H1 (cell line): ENCODE results near the gene RXFP4. TPM values are rescaled to one million over a fixed set of nuclear protein-coding genes. Genes with fewer than 3 reads are reported as not detected.

Source experiments
- CTCF ChIA-PET: fragments of 300-600 bp; sonication (Branson Sonifier 250); formaldehyde crosslinking; loops from one replicate; lab custom pipeline; 2021; ENCODE audit not compliant: partially characterized antibody; lab: Charles Lee
- POLR2A ChIA-PET: fragments of 300-600 bp; sonication (Branson Sonifier 250); formaldehyde crosslinking; loops from one replicate; lab custom pipeline; 2021; ENCODE audit warnings: inconsistent platforms; ENCODE audit not compliant: partially characterized antibody; lab: Charles Lee
- DNase-seq, 2 experiments: peaks; one replicate each; pipeline versions ENCODE4 v3.0.0 to v3.0.0-alpha.2; 2010 to 2022; ENCODE audit warnings: low spot score in 2 of 2, low read depth in 1 of 2, mixed read lengths in 1 of 2
- FAIRE-seq: peaks from 2 replicates; lab custom pipeline; 2011; peaks lifted over from hg19 to GRCh38; lab: Jason Lieb, UNC
- H2AFZ ChIP-seq: 2 replicates; pipeline ENCODE4 v1.8.1; 2012; ENCODE audit warnings: low read length, inconsistent platforms
- H2AK5ac ChIP-seq: 2 replicates; pipeline ENCODE4 v1.6.1; 2013; ENCODE audit warnings: low read depth, low read length
- H2BK120ac ChIP-seq: replicated peaks from 2 replicates; pipeline ENCODE3; 2013; ENCODE audit warnings: low read depth, low read length, inconsistent platforms
- H2BK12ac ChIP-seq: 2 replicates; pipeline ENCODE4 v1.6.1; 2013; ENCODE audit warnings: low read depth, low read length
- H2BK15ac ChIP-seq: 2 replicates; pipeline ENCODE4 v1.6.1; 2013; ENCODE audit warnings: low read length
- H2BK20ac ChIP-seq: 2 replicates; pipeline ENCODE4 v1.6.1; 2013; ENCODE audit warnings: low read length
- H2BK5ac ChIP-seq: 2 replicates; pipeline ENCODE4 v1.6.1; 2013; ENCODE audit warnings: low read depth, low read length
- H3K14ac ChIP-seq: 2 replicates; pipeline ENCODE4 v1.6.1; 2013; ENCODE audit warnings: inconsistent platforms; ENCODE audit not compliant: insufficient read length
- H3K18ac ChIP-seq: 2 replicates; pipeline ENCODE4 v1.6.1; 2013; ENCODE audit warnings: low read length; ENCODE audit errors: extremely low read depth
- H3K23ac ChIP-seq: 2 replicates; pipeline ENCODE4 v1.6.1; 2013; ENCODE audit warnings: inconsistent platforms; ENCODE audit not compliant: insufficient read length
- H3K23me2 ChIP-seq: 2 replicates; pipeline ENCODE4 v1.6.1; 2013; ENCODE audit warnings: low read depth, low read length
- H3K27ac ChIP-seq: 2 replicates; pipeline ENCODE4 v1.6.1; 2011; ENCODE audit warnings: low read depth, low read length, inconsistent platforms
- H3K27me3 ChIP-seq, 4 experiments: replicated peaks in 1 of 4; 1 replicate in 1 of 4; 2 replicates in 3 of 4; pipeline versions ENCODE4 v1.6.1 to v1.8.1; 2011 to 2013; ENCODE audit warnings: low read length in 3 of 4, mild to moderate bottlenecking in 3 of 4, inconsistent platforms in 2 of 4, mixed read lengths in 2 of 4, moderate library complexity in 1 of 4; ENCODE audit not compliant: control insufficient read depth in 3 of 4, insufficient read depth in 3 of 4; ENCODE audit errors: extremely low read depth in 1 of 4
- H3K36me3 ChIP-seq, 4 experiments: 2 replicates each; pipeline versions ENCODE4 v1.6.1 to v1.8.1; 2011 to 2013; ENCODE audit warnings: mild to moderate bottlenecking in 4 of 4, low read length in 3 of 4, moderate library complexity in 2 of 4, control low read depth in 1 of 4, inconsistent platforms in 1 of 4; ENCODE audit not compliant: insufficient read depth in 4 of 4, control insufficient read depth in 2 of 4
- H3K4ac ChIP-seq: replicated peaks from 2 replicates; pipeline ENCODE3; 2013; ENCODE audit warnings: low read length, low read depth, mixed read lengths, inconsistent platforms; ENCODE audit not compliant: insufficient read length
- H3K4me1 ChIP-seq, 4 experiments: replicated peaks in 1 of 4; 1 replicate in 1 of 4; 2 replicates in 3 of 4; pipeline versions ENCODE4 v1.6.1 to v1.8.1; 2011 to 2013; ENCODE audit warnings: low read length in 3 of 4, inconsistent platforms in 2 of 4, mixed read lengths in 1 of 4; ENCODE audit not compliant: insufficient read depth in 4 of 4, control insufficient read depth in 3 of 4
- H3K4me2 ChIP-seq, 2 experiments: 2 replicates each; pipeline versions ENCODE4 v1.6.1 to v1.8.1; 2011 to 2013; ENCODE audit warnings: low read depth in 2 of 2, low read length in 2 of 2, control low read depth in 1 of 2, inconsistent platforms in 1 of 2, mild to moderate bottlenecking in 1 of 2; ENCODE audit not compliant: insufficient read depth in 1 of 2
- H3K4me3 ChIP-seq, 4 experiments: fragments of 200-600, 300-600 bp in 1 of 4; sonication (generic), shearing (Covaris generic), sonication (Bioruptor Twin) in 1 of 4; 2 replicates each; pipeline versions ENCODE4 v1.5.1 to v1.8.1; 2011 to 2016; ENCODE audit warnings: low read length in 4 of 4, low read depth in 3 of 4, control low read depth in 2 of 4, inconsistent platforms in 2 of 4, mild to moderate bottlenecking in 2 of 4, mixed read lengths in 1 of 4, moderate library complexity in 1 of 4; ENCODE audit not compliant: insufficient read depth in 2 of 4; ENCODE audit errors: extremely low read depth in 1 of 4
- H3K56ac ChIP-seq: replicated peaks from 2 replicates; pipeline ENCODE3; 2013; ENCODE audit warnings: low read depth, mild to moderate bottlenecking, mixed read lengths, low read length, inconsistent platforms; ENCODE audit not compliant: insufficient read length
- H3K79me1 ChIP-seq: 2 replicates; pipeline ENCODE4 v1.6.1; 2013; ENCODE audit warnings: low read depth, low read length, control low read depth
- H3K79me2 ChIP-seq, 2 experiments: 2 replicates each; pipeline versions ENCODE4 v1.6.1 to v1.8.1; 2012 to 2013; ENCODE audit warnings: low read length in 2 of 2, mild to moderate bottlenecking in 2 of 2, inconsistent platforms in 1 of 2; ENCODE audit not compliant: insufficient read depth in 2 of 2, control insufficient read depth in 1 of 2
- H3K9ac ChIP-seq, 4 experiments: replicated peaks in 1 of 4; 1 replicate in 1 of 4; 2 replicates in 3 of 4; pipeline versions ENCODE4 v1.6.1 to v1.8.1; 2011 to 2013; ENCODE audit warnings: low read depth in 3 of 4, low read length in 3 of 4, control low read depth in 2 of 4, mild to moderate bottlenecking in 2 of 4, moderate library complexity in 2 of 4, inconsistent platforms in 1 of 4; ENCODE audit errors: extremely low read depth in 1 of 4
- H3K9me3 ChIP-seq, 2 experiments: 2 replicates each; pipeline versions ENCODE4 v1.6.1 to v1.8.1; 2012 to 2013; ENCODE audit warnings: mild to moderate bottlenecking in 2 of 2, moderate library complexity in 2 of 2, control low read depth in 1 of 2, inconsistent platforms in 1 of 2, low read depth in 1 of 2, low read length in 1 of 2, mixed read lengths in 1 of 2; ENCODE audit not compliant: insufficient read depth in 2 of 2
- H4K20me1 ChIP-seq, 2 experiments: replicated peaks in 1 of 2; 2 replicates each; pipeline versions ENCODE3 to v1.8.1; 2011 to 2013; ENCODE audit warnings: inconsistent platforms in 2 of 2, low read length in 2 of 2, mild to moderate bottlenecking in 1 of 2; ENCODE audit not compliant: insufficient read depth in 2 of 2, control insufficient read depth in 1 of 2
- H4K5ac ChIP-seq: 2 replicates; pipeline ENCODE4 v1.6.1; 2013; ENCODE audit warnings: low read length, low read depth, mixed read lengths, inconsistent platforms; ENCODE audit not compliant: insufficient read length
- H4K8ac ChIP-seq: 2 replicates; pipeline ENCODE4 v1.8.0; 2013; ENCODE audit warnings: mild to moderate bottlenecking, moderate library complexity, low read length, inconsistent platforms; ENCODE audit not compliant: insufficient read depth; ENCODE audit errors: extremely low read depth
- H4K91ac ChIP-seq: replicated peaks from 2 replicates; pipeline ENCODE3; 2013; ENCODE audit warnings: low read length, mixed read lengths, inconsistent platforms; ENCODE audit not compliant: insufficient read length
- BCL11A ChIP-seq, 2 experiments: IDR thresholded peaks; one replicate each; pipeline ENCODE4 v1.6.1; 2011; ENCODE audit warnings: low read depth in 2 of 2, low read length in 2 of 2, mild to moderate bottlenecking in 2 of 2
- CBX5 ChIP-seq: fragments of 300-800, 300-1000 bp; sonication (generic); IDR thresholded peaks from 2 replicates; pipeline ENCODE4 v1.7.1; 2016; ENCODE audit warnings: antibody characterized with exemption, low read length, low read depth
- CHD1 ChIP-seq: IDR thresholded peaks from 2 replicates; pipeline ENCODE4 v1.6.1; 2012; ENCODE audit warnings: low read depth, low read length, improper control_type of control experiment
- FOSL1 ChIP-seq: IDR thresholded peaks from 2 replicates; pipeline ENCODE4 v1.6.1; 2011; ENCODE audit warnings: mild to moderate bottlenecking, low read depth, low read length, moderate library complexity; ENCODE audit not compliant: insufficient read depth
- HDAC6 ChIP-seq: IDR thresholded peaks from one replicate; pipeline ENCODE4 v1.7.1; 2012; ENCODE audit warnings: low read depth, mild to moderate bottlenecking, inconsistent platforms, low read length, moderate library complexity
- RFX5 ChIP-seq: IDR thresholded peaks from 2 replicates; pipeline ENCODE4 v1.6.1; 2011; ENCODE audit warnings: low read depth, low read length, improper control_type of control experiment, borderline replicate concordance
- RNF2 ChIP-seq: fragments of 200-900, 300-1000 bp; sonication (generic); IDR thresholded peaks from 2 replicates; pipeline ENCODE4 v1.7.1; 2016; ENCODE audit warnings: borderline replicate concordance, low read depth, mild to moderate bottlenecking, antibody characterized with exemption, low read length; ENCODE audit not compliant: poor library complexity, severe bottlenecking; ENCODE audit errors: missing control alignments
- RXRA ChIP-seq: IDR thresholded peaks from 2 replicates; pipeline ENCODE4 v1.6.1; 2011; ENCODE audit warnings: low read depth, mild to moderate bottlenecking, low read length, moderate library complexity; ENCODE audit not compliant: insufficient read depth
- SP1 ChIP-seq: IDR thresholded peaks from 2 replicates; pipeline ENCODE4 v1.6.1; 2011; ENCODE audit warnings: low read depth, low read length
- TEAD4 ChIP-seq: IDR thresholded peaks from 2 replicates; pipeline ENCODE4 v1.6.1; 2012; ENCODE audit warnings: low read depth, low read length, inconsistent platforms, mixed read lengths
- WGBS, 2 experiments: shearing (Covaris generic) in 1 of 2; methylation state at CpG; one replicate each; pipeline versions ENCODE4 v1.1.6 to v1.1.7; 2013 to 2015; ENCODE audit warnings: low lambda C conversion rate in 2 of 2, mixed read lengths in 2 of 2, inconsistent platforms in 1 of 2, low coverage in 1 of 2, missing lambda C conversion rate in 1 of 2; ENCODE audit not compliant: insufficient replicate concordance in 2 of 2, insufficient coverage in 1 of 2, insufficient read length in 1 of 2; ENCODE audit errors: extremely low coverage in 1 of 2, missing lambda C conversion rate in 1 of 2; 5-methylcytosine and 5-hydroxymethylcytosine counted together
- polyA plus RNA-seq, 7 experiments: library from polyadenylated mRNA; depleted of rRNA in 3 of 7; stranded (reverse) in 5 of 7; unstranded in 2 of 7; fragments of >200 nt in 5 of 7; fragments of 200-250 nt in 2 of 7; gene quantifications; 1 replicate in 5 of 7; 2 replicates in 1 of 7; 4 replicates in 1 of 7; pipeline versions ENCODE4 v1.2.1 to v1.2.3, GENCODE V29; 2011 to 2013; ENCODE audit warnings: missing spikeins in 2 of 7, mixed read lengths in 2 of 7
- total RNA-seq: library from RNA; stranded (reverse); fragmentation: NEBNext Ultra II Directional; extraction: Animal tissue kit (Norgen Biotek cat#: 25700); gene quantifications from 2 replicates; pipeline ENCODE4 v1.2.1, GENCODE V29; 2021
- TF ChIP-seq, protein P1 (sequence below): IDR thresholded peaks from 2 replicates; pipeline ENCODE4 v1.6.1; 2012; ENCODE audit warnings: inconsistent platforms

The RXFP4 gene
- total and polyA plus RNA-seq, 2 of the 8 experiments (the other 6 are each of a cell fraction or from before 2014, with no cell fraction given): not detected

DNA sequence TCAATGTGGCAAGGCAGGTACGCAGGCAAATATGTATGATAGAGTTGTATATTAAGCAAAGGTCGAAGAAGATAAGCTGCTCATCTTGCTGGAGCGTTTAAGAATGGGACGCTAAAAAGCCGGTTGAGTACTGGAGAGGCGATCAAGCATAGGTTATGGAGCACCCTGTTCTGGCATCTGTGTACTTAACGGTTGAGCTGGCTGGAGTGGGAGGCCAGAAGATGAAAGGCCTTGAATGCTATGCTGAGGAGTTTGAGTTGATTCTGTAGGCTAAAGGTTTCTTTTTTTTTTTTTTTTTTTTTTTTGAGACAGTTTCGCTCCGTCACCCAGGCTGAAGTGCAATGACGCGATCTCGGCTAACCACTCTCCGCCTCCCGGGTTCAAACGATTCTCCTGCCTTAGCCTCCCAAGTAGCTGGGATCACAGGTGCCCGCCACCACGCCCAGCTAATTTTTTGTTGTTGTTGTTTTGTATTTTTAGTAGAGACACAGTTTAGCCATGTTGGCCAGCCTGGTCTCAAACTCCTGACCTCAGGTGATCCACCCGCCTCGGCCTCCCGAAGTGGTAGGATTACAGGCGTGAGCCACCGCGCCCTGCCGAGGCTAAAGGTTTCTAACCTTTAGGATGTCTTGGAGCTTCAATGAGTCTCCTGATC lies 6.4 kb upstream of the RXFP4 start:
- no peak overlapping the region for H3K18ac ChIP-seq
- H4K5ac ChIP-seq: no peak overlapping the region
- peak overlapping the region; percentile 58 for H4K91ac ChIP-seq
- H3K79me1 ChIP-seq: peaks cover 2% of the 10 kb centered on the region; the same call in 1 of the 2 replicates
- ChIA-PET POLR2A (interaction anchor here (1.1 to 6.7 kb wide), 15 partner anchors 9 to 347 kb away, joined by 3 to 109 read pairs (median 6); partner anchors contain the start of genes ARHGEF2, LMNA and RAB25), CTCF (interaction anchor here (1.0 to 2.8 kb wide), 5 partner anchors 10 to 131 kb away, joined by 3 to 18 read pairs (median 6); partner anchors contain the start of gene ARHGEF2)
- DNase-seq: no peak
- peak overlapping the region; percentile 3; the same call in 1 of the 2 replicates for H2BK12ac ChIP-seq
- H3K4me3 ChIP-seq: peak overlapping the region; percentile 89 to 100 (median 94)
- H3K23ac ChIP-seq: no peak overlapping the region
- H3K4me1 ChIP-seq: peaks cover 0 to 2% (median 1%) of the 10 kb centered on the region in 4 experiments; a peak in 4 of 7 replicates
- no peak overlapping the region for H3K56ac ChIP-seq
- H3K79me2 ChIP-seq: peaks cover 10 to 41% of the 10 kb centered on the region in 2 experiments
- H3K36me3 ChIP-seq: peaks cover 13 to 33% (median 21%) of the 10 kb centered on the region in 4 experiments; a peak in 7 of 8 replicates
- 0 out of 2 replicates have a peak overlapping the region, but pooled peaks have one; percentile 43 for H2BK20ac ChIP-seq
- no peak overlapping the region for H4K8ac ChIP-seq
- peak overlapping the region; percentile 91 for H2AK5ac ChIP-seq
- H3K4me2 ChIP-seq: peak overlapping the region; percentile 85 to 92
- peak overlapping the region; percentile 28 for H2BK120ac ChIP-seq
- no peak overlapping the region for H3K14ac ChIP-seq
- H2AFZ ChIP-seq: peak overlapping the region; percentile 9; the same call in 1 of the 2 replicates
- peak overlapping the region; percentile 11 for H3K4ac ChIP-seq
- H2BK15ac ChIP-seq: peak overlapping the region; percentile 31; the same call in 1 of the 2 replicates
- peaks cover 0 to 12% of the 10 kb centered on the region in 2 experiments for H4K20me1 ChIP-seq
- peaks cover 5% of the 10 kb centered on the region for H3K23me2 ChIP-seq
- peak overlapping the region in 3 of 4 experiments; percentile 93 to 98 (median 93); a peak in 6 of 7 replicates for H3K9ac ChIP-seq
- H3K27me3 ChIP-seq: no peaks in the 10 kb centered on the region
- H3K9me3 ChIP-seq: no peaks in the 10 kb centered on the region
- peak overlapping the region; percentile 88 for H3K27ac ChIP-seq
- peak overlapping the region; percentile 98 for H2BK5ac ChIP-seq
- no peak for FAIRE-seq
- 92% methylated on average over 23 of the region's 24 CpGs; no CpG with 5 or more reads in 1 of the 2 experiments for WGBS, 2 experiments
- no peak for TF ChIP-seq SP1
- no peak for TF ChIP-seq BCL11A (IDR thresholded peaks at IDR 0.05; ENCODE audit: low read depth in 2 of 2, low read length in 2 of 2)
- no peak for TF ChIP-seq FOSL1
- TF ChIP-seq CHD1: no peak
- no peak for TF ChIP-seq RXRA
- TF ChIP-seq RNF2: no peak
- no peak for TF ChIP-seq RFX5
- TF ChIP-seq CBX5: no peak
- no peak for TF ChIP-seq HDAC6
- TF ChIP-seq TEAD4: no peak
- TF ChIP-seq, protein P1, sequence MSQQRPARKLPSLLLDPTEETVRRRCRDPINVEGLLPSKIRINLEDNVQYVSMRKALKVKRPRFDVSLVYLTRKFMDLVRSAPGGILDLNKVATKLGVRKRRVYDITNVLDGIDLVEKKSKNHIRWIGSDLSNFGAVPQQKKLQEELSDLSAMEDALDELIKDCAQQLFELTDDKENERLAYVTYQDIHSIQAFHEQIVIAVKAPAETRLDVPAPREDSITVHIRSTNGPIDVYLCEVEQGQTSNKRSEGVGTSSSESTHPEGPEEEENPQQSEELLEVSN: no peak
